HepG2 (cell line): Measurements from ENCODE around the gene TFE3. TPM values are rescaled to one million over a fixed set of nuclear protein-coding genes. Genes with fewer than 3 reads are reported as not detected.
A peak's percentile ranks its signal among the peaks of the same experiment; 100 is the strongest.

Source experiments
- CREM ChIP-seq, 2 experiments: sonication (generic) in 1 of 2; formaldehyde crosslinking in 1 of 2; IDR thresholded peaks; 2 replicates each; pipeline versions ENCODE4 v1.4.0 to v1.6.1; 2016 to 2020; ENCODE audit warnings: antibody characterized with exemption in 1 of 2, mild to moderate bottlenecking in 1 of 2, missing genetic modification reagents in 1 of 2
- FOXJ3 ChIP-seq: sonication (generic); formaldehyde crosslinking; IDR thresholded peaks from 2 replicates; pipeline ENCODE4 v1.4.0; 2020; ENCODE audit warnings: missing genetic modification reagents, mild to moderate bottlenecking, borderline replicate concordance
- GATAD2A ChIP-seq: IDR thresholded peaks from 2 replicates; pipeline ENCODE4 v1.6.1; 2016
- HDAC2 ChIP-seq: sonication (generic); formaldehyde crosslinking; IDR thresholded peaks from 2 replicates; pipeline ENCODE4 v1.4.0; 2020; ENCODE audit warnings: missing genetic modification reagents
- NR2F2 ChIP-seq: IDR thresholded peaks from 2 replicates; pipeline ENCODE4 v1.6.1; 2012; ENCODE audit warnings: low read depth, inconsistent platforms, borderline replicate concordance
- PPARG ChIP-seq: conservative IDR thresholded peaks from 2 replicates; pipeline ENCODE4 v1.6.1; 2016; ENCODE audit warnings: missing biosample characterization, missing genetic modification reagents
- TBL1XR1 ChIP-seq: fragments of 150-350 bp; IDR thresholded peaks from 2 replicates; pipeline ENCODE4 v1.6.1; 2014; ENCODE audit warnings: borderline replicate concordance, low read length; ENCODE audit not compliant: partially characterized antibody
- THAP11 ChIP-seq: IDR thresholded peaks from 2 replicates; pipeline ENCODE4 v1.6.1; 2016; ENCODE audit warnings: missing biosample characterization, missing genetic modification reagents
- ZNF446 ChIP-seq: sonication (generic); formaldehyde crosslinking; IDR thresholded peaks from 2 replicates; pipeline ENCODE4 v1.5.0; 2020; ENCODE audit warnings: mild to moderate bottlenecking, missing genetic modification reagents
- polyA plus RNA-seq, 8 experiments: library from polyadenylated mRNA; depleted of rRNA in 3 of 8; stranded (reverse) in 7 of 8; unstranded in 1 of 8; fragments of >200 nt; fragmentation: Illumina TruSeq in 4 of 8; extraction: Trizol in 4 of 8; gene quantifications; 2 replicates each; pipeline versions ENCODE4 v1.2.1 to v1.2.3, GENCODE V29; 2011 to 2016; ENCODE audit warnings: low read depth in 4 of 8, missing spikeins in 1 of 8, mixed read lengths in 1 of 8; ENCODE audit not compliant: insufficient read depth in 1 of 8
- total RNA-seq, 5 experiments: library from RNA; depleted of rRNA; stranded (reverse); fragments of >200 nt; fragmentation: Illumina TruSeq; extraction: Trizol; gene quantifications; 2 replicates each; pipeline ENCODE4 v1.2.3, GENCODE V29; 2016; ENCODE audit warnings: low read depth in 1 of 5
- TF ChIP-seq, protein P1 (sequence below): sonication (generic); formaldehyde crosslinking; IDR thresholded peaks from 2 replicates; pipeline ENCODE4 v1.5.1; 2020; ENCODE audit warnings: missing genetic modification reagents, mild to moderate bottlenecking, borderline replicate concordance
- TF ChIP-seq, protein P2 (sequence below): sonication (generic); formaldehyde crosslinking; IDR thresholded peaks from 2 replicates; pipeline ENCODE4 v1.4.0; 2020; ENCODE audit warnings: missing genetic modification reagents

The TFE3 gene
- total and polyA plus RNA-seq, 2 of the 13 experiments (the other 11 are each of a cell fraction or from before 2014, with no cell fraction given) = 8.3 to 12.3 TPM

DNA sequence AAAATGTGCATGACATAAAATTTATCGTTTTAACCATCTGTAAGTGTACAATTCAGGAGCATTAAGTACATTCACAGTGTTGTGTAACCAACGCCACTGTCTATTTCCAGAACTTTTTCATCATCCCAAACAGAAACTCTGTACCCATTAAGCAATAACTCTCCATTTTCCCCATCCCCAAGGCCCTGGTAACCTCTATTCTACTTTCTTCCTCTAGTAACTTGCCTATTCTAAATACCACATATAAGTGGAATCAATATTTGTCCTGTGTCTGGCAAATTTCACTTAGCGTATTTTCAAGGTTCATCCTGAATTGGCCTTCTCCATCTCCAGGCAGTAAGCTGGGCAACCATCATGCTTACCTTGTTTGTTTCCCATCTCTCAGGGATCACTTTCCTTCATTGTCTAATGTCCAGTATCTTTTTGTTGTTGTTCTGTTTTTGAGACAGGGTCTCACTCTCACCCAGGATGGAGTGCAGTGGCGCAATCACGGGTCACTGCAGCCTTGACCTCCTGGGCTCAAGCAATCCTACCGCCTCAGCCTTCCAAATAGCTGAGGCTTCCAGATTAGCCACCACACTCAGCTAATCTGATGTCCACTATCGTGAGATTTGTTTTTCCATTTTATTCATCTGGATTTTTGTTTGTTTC lies 23.4 kb downstream of the TFE3 start (continued):
- TF ChIP-seq FOXJ3 (peak; percentile 19; the same call in 1 of the 2 replicates), CREM (IDR thresholded peaks at IDR 0.05) (peak; percentile 43; the same call in 1 of the 2 replicates), CREM (CRISPR knock-in tag; IDR thresholded peaks at IDR 0.05) (no peak), THAP11 (CRISPR knock-in tag) (0 out of 2 replicates have a peak, but pooled peaks have one; percentile 7), PPARG (CRISPR knock-in tag) (peak; percentile 83), ZNF446 (CRISPR knock-in tag) (no peak), TBL1XR1 (peak; percentile 27), NR2F2 (peak; percentile 42; the same call in 1 of the 2 replicates), GATAD2A (peak; percentile 71), HDAC2 (peak; percentile 41; the same call in 1 of the 2 replicates)
- TF ChIP-seq, protein P1, sequence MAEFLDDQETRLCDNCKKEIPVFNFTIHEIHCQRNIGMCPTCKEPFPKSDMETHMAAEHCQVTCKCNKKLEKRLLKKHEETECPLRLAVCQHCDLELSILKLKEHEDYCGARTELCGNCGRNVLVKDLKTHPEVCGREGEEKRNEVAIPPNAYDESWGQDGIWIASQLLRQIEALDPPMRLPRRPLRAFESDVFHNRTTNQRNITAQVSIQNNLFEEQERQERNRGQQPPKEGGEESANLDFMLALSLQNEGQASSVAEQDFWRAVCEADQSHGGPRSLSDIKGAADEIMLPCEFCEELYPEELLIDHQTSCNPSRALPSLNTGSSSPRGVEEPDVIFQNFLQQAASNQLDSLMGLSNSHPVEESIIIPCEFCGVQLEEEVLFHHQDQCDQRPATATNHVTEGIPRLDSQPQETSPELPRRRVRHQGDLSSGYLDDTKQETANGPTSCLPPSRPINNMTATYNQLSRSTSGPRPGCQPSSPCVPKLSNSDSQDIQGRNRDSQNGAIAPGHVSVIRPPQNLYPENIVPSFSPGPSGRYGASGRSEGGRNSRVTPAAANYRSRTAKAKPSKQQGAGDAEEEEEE (CRISPR knock-in tag) = no peak
- TF ChIP-seq, protein P2, sequence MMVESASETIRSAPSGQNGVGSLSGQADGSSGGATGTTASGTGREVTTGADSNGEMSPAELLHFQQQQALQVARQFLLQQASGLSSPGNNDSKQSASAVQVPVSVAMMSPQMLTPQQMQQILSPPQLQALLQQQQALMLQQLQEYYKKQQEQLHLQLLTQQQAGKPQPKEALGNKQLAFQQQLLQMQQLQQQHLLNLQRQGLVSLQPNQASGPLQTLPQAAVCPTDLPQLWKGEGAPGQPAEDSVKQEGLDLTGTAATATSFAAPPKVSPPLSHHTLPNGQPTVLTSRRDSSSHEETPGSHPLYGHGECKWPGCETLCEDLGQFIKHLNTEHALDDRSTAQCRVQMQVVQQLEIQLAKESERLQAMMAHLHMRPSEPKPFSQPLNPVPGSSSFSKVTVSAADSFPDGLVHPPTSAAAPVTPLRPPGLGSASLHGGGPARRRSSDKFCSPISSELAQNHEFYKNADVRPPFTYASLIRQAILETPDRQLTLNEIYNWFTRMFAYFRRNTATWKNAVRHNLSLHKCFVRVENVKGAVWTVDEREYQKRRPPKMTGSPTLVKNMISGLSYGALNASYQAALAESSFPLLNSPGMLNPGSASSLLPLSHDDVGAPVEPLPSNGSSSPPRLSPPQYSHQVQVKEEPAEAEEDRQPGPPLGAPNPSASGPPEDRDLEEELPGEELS (CRISPR knock-in tag) = peak; percentile 41; the same call in 1 of the 2 replicates
